BLaER1 (cell line): ENCODE data around the gene RAET1G.
"Not testable (repeated sequence)": the region's sequence is repeated elsewhere in the genome, so short reads cannot be mapped to it uniquely, and the experiment has no call there.

Experiments used
- H3K27ac ChIP-seq: shearing (Covaris generic); formaldehyde crosslinking; 2 replicates; pipeline ENCODE4 v1.8.1; 2022
- H3K27me3 ChIP-seq: shearing (Covaris generic); formaldehyde crosslinking; 2 replicates; pipeline ENCODE4 v1.8.1; 2022
- H3K36me3 ChIP-seq: shearing (Covaris generic); formaldehyde crosslinking; 2 replicates; pipeline ENCODE4 v1.8.1; 2022
- H3K4me1 ChIP-seq: shearing (Covaris generic); formaldehyde crosslinking; 2 replicates; pipeline ENCODE4 v1.8.1; 2022
- H3K4me2 ChIP-seq: shearing (Covaris generic); formaldehyde crosslinking; 2 replicates; pipeline ENCODE4 v1.8.1; 2022
- H3K4me3 ChIP-seq: shearing (Covaris generic); formaldehyde crosslinking; 2 replicates; pipeline ENCODE4 v1.8.1; 2022
- H3K9ac ChIP-seq: shearing (Covaris generic); formaldehyde crosslinking; 2 replicates; pipeline ENCODE4 v1.8.1; 2022
- H3K9me3 ChIP-seq: shearing (Covaris generic); formaldehyde crosslinking; 2 replicates; pipeline ENCODE4 v1.8.1; 2022
- H4K20me1 ChIP-seq: shearing (Covaris generic); formaldehyde crosslinking; 2 replicates; pipeline ENCODE4 v1.8.1; 2022
- Cebpa-rat ChIP-seq: shearing (Covaris generic); IDR thresholded peaks from 2 replicates; pipeline ENCODE4 v1.8.1; 2022

Gene RAET1G

GRCh38 chr6:149897855-149898744, 24.8 kb downstream of the RAET1G start, which contains the start of gene RAET1E:
Gene RAET1E, minus strand, starts transcription at chr6:149898113. Its CDS starts 7,212 bp downstream, at chr6:149890901.
- no peak for TF ChIP-seq Cebpa-rat
- H3K9me3 ChIP-seq: no peaks in the 10 kb centered on the region
- no peaks in the 10 kb centered on the region for H3K36me3 ChIP-seq
- peaks cover 19% of the 10 kb centered on the region for H3K4me1 ChIP-seq
- no peaks in the 10 kb centered on the region for H3K27me3 ChIP-seq
- no peak within 1 kb of the TSS for H3K27ac ChIP-seq
- H3K4me3 ChIP-seq: no peak within 1 kb of the TSS
- H3K4me2 ChIP-seq: no peak within 1 kb of the TSS
- H4K20me1 ChIP-seq: no peaks in the 10 kb centered on the region
- no peak within 1 kb of the TSS for H3K9ac ChIP-seq

- H3K27me3 ChIP-seq: no peaks in the 10 kb centered on the region
- no peaks in the 10 kb centered on the region for H3K9me3 ChIP-seq
- H3K4me3 ChIP-seq: no peak overlapping the region
- peaks cover 19% of the 10 kb centered on the region for H3K4me1 ChIP-seq
- no peak overlapping the region for H3K9ac ChIP-seq
- no peak overlapping the region for H3K27ac ChIP-seq
- no peaks in the 10 kb centered on the region for H4K20me1 ChIP-seq
- no peak for TF ChIP-seq Cebpa-rat
- no peaks in the 10 kb centered on the region for H3K36me3 ChIP-seq
- H3K4me2 ChIP-seq: no peak overlapping the region
Measured at GRCh38 chr6:149897015-149897697, 25.8 kb downstream of the RAET1G start.

- TF ChIP-seq Cebpa-rat: no peak
- peak overlapping the region; percentile 38; the same call in 1 of the 2 replicates for H3K4me2 ChIP-seq
- no peaks in the 10 kb centered on the region for H3K9me3 ChIP-seq
- no peaks in the 10 kb centered on the region for H4K20me1 ChIP-seq
- peaks cover 19% of the 10 kb centered on the region for H3K4me1 ChIP-seq
- no peak overlapping the region for H3K4me3 ChIP-seq
- no peaks in the 10 kb centered on the region for H3K27me3 ChIP-seq
- no peak overlapping the region for H3K9ac ChIP-seq
- no peaks in the 10 kb centered on the region for H3K36me3 ChIP-seq
- H3K27ac ChIP-seq: no peak overlapping the region
Measured at GRCh38 chr6:149896491-149896890, 26.4 kb downstream of the RAET1G start.

- Histone ChIP-seq H3K27me3 (no peaks in the 10 kb centered on the region), H3K9me3 (no peaks in the 10 kb centered on the region), H3K36me3 (no peaks in the 10 kb centered on the region), H3K4me2 (peak overlapping the region; percentile 38), H3K4me1 (peaks cover 19% of the 10 kb centered on the region), H3K4me3 (no peak overlapping the region), H4K20me1 (no peaks in the 10 kb centered on the region), H3K9ac (no peak overlapping the region), H3K27ac (no peak overlapping the region)
- no peak for TF ChIP-seq Cebpa-rat
Measured at GRCh38 chr6:149895833-149896271, 27.1 kb downstream of the RAET1G start.

- no peak for TF ChIP-seq Cebpa-rat
- H3K4me2 ChIP-seq: peak overlapping the region; percentile 38; the same call in 1 of the 2 replicates
- no peaks in the 10 kb centered on the region for H3K27me3 ChIP-seq
- no peak overlapping the region for H3K9ac ChIP-seq
- H3K9me3 ChIP-seq: no peaks in the 10 kb centered on the region
- no peak overlapping the region for H3K4me3 ChIP-seq
- no peak overlapping the region for H3K27ac ChIP-seq
- H4K20me1 ChIP-seq: no peaks in the 10 kb centered on the region
- no peaks in the 10 kb centered on the region for H3K36me3 ChIP-seq
- peaks cover 19% of the 10 kb centered on the region for H3K4me1 ChIP-seq
Measured at GRCh38 chr6:149895048-149895590, 27.8 kb downstream of the RAET1G start.

GRCh38 chr6:149891864-149892263, 31.1 kb downstream of the RAET1G start:
- H3K27me3 ChIP-seq, H3K4me3 ChIP-seq, H3K9ac ChIP-seq, H3K9me3 ChIP-seq, H3K27ac ChIP-seq, H4K20me1 ChIP-seq, H3K36me3 ChIP-seq, H3K4me2 ChIP-seq: not testable (repeated sequence)
- peaks cover 18% of the 10 kb centered on the region for H3K4me1 ChIP-seq

GRCh38 chr6:149891259-149891658, 31.7 kb downstream of the RAET1G start:
- no peak overlapping the region for H3K27ac ChIP-seq
- no peaks in the 10 kb centered on the region for H4K20me1 ChIP-seq
- no peaks in the 10 kb centered on the region for H3K36me3 ChIP-seq
- no peak for TF ChIP-seq Cebpa-rat
- no peak overlapping the region for H3K4me3 ChIP-seq
- H3K4me2 ChIP-seq: no peak overlapping the region
- no peaks in the 10 kb centered on the region for H3K27me3 ChIP-seq
- H3K9me3 ChIP-seq: no peaks in the 10 kb centered on the region
- peaks cover 12% of the 10 kb centered on the region for H3K4me1 ChIP-seq
- no peak overlapping the region for H3K9ac ChIP-seq

- H3K9ac ChIP-seq: no peak overlapping the region
- no peaks in the 10 kb centered on the region for H3K36me3 ChIP-seq
- no peak overlapping the region for H3K27ac ChIP-seq
- peaks cover 6% of the 10 kb centered on the region for H3K4me1 ChIP-seq
- H3K27me3 ChIP-seq: no peaks in the 10 kb centered on the region
- no peak overlapping the region for H3K4me3 ChIP-seq
- no peaks in the 10 kb centered on the region for H3K9me3 ChIP-seq
- no peak for TF ChIP-seq Cebpa-rat
- H3K4me2 ChIP-seq: no peak overlapping the region
- no peaks in the 10 kb centered on the region for H4K20me1 ChIP-seq
Measured at GRCh38 chr6:149890629-149891045, 32.3 kb downstream of the RAET1G start.

GRCh38 chr6:149889326-149889725, 33.6 kb downstream of the RAET1G start:
- no peak overlapping the region for H3K4me3 ChIP-seq
- H3K4me1 ChIP-seq: no peaks in the 10 kb centered on the region
- H3K4me2 ChIP-seq: no peak overlapping the region
- H3K27me3 ChIP-seq: no peaks in the 10 kb centered on the region
- H3K9me3 ChIP-seq: no peaks in the 10 kb centered on the region
- no peaks in the 10 kb centered on the region for H4K20me1 ChIP-seq
- no peak for TF ChIP-seq Cebpa-rat
- no peak overlapping the region for H3K27ac ChIP-seq
- no peaks in the 10 kb centered on the region for H3K36me3 ChIP-seq
- H3K9ac ChIP-seq: no peak overlapping the region

GRCh38 chr6:149888659-149889058, 34.3 kb downstream of the RAET1G start:
- Histone ChIP-seq H3K9me3 (no peaks in the 10 kb centered on the region), H4K20me1 (no peaks in the 10 kb centered on the region), H3K4me3 (no peak overlapping the region), H3K36me3 (no peaks in the 10 kb centered on the region), H3K27me3 (no peaks in the 10 kb centered on the region), H3K4me1 (no peaks in the 10 kb centered on the region), H3K9ac (no peak overlapping the region), H3K27ac (no peak overlapping the region), H3K4me2 (no peak overlapping the region)
- TF ChIP-seq Cebpa-rat: no peak
